GM19397 (cell line): Measurements from ENCODE around the gene ATP4B.

ENCODE experiments used
- ATAC-seq: cut with Tn5 transposase; IDR thresholded peaks from one replicate; pipeline ENCODE4 v1.9.1; 2021; ENCODE audit warnings: mild to moderate bottlenecking, moderate library complexity; ENCODE audit not compliant: unreplicated experiment

Gene ATP4B

GRCh38 chr13:113642563-113642962 lies 15.4 kb downstream of the ATP4B start:
- no peak for ATAC-seq

GRCh38 chr13:113641426-113641825 lies 16.6 kb downstream of the ATP4B start:
- no peak for ATAC-seq

GRCh38 chr13:113639616-113640262 lies 18.3 kb downstream of the ATP4B start:
- ATAC-seq, result no peak

GRCh38 chr13:113638806-113639205 lies 19.2 kb downstream of the ATP4B start:
- no peak for ATAC-seq

DNA sequence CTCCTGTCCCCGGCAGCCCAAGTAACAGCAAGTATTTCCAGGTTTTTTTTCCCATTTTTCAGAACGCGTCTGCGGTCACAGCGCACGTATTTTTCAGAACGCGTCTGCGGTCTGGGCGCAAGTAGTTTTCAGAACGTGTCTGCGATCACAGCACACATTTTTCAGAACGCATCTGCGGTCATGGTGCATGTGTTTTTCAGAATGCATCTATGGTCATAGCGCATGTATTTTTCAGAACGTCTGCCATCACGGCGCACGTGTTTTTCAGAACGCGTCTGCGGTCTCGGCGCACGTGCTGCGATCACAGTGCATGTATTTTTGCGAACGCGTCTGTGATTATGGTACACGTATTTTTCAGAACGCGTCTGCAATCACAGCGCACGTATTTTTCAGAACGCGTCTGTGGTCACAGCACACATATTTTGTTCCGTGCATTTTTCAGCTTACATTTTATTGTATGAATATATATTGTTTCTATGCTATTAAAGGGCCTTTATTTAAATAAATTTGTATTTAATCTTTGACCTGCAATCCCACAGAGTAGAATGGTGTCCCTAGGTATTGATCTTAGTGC lies 19.7 kb downstream of the ATP4B start:
- no peak for ATAC-seq

DNA sequence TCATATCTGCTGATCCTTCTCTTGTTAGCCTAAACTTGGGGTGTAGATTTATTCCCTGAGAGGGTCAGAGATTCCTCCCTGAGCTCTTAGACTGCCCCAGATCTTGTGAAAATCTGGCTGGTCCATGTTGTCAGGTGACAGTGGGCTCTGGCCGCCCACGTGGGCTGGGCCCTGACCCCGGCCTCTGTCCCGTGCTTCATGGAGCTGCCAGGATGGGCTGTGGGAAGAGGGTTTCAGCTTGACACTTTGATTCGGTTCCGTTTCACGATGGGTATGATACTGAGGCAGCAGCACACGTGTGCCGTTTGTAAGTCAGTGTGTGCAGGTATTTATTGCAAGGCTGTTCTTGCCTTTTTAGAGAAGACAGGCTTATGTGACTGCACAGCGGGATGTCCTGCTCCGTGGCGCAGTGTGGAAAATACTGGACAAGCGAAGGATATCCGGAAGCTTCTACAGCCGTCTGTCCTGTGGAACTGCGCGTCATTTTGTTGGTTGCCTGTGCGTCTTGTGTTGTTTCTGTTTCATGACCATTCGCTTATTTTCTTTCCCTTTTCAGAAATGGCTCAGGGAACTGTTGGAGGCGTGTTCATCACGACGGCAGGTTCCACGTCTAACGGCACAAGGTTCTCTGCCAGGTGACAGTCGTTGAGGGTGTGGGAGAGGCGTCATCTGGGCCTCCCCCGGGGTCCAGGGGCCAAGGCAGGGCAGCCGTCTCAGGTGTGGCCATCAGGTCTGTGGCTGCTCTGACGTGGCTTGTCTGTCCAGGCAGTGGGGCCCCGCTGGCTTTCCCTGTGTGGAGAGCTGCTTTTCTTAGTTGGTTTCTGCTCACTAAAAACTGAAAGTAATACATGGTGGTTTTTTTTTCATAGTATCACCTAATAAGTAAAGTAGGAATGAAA lies 20.5 kb downstream of the ATP4B start:
- ATAC-seq, result no peak

DNA sequence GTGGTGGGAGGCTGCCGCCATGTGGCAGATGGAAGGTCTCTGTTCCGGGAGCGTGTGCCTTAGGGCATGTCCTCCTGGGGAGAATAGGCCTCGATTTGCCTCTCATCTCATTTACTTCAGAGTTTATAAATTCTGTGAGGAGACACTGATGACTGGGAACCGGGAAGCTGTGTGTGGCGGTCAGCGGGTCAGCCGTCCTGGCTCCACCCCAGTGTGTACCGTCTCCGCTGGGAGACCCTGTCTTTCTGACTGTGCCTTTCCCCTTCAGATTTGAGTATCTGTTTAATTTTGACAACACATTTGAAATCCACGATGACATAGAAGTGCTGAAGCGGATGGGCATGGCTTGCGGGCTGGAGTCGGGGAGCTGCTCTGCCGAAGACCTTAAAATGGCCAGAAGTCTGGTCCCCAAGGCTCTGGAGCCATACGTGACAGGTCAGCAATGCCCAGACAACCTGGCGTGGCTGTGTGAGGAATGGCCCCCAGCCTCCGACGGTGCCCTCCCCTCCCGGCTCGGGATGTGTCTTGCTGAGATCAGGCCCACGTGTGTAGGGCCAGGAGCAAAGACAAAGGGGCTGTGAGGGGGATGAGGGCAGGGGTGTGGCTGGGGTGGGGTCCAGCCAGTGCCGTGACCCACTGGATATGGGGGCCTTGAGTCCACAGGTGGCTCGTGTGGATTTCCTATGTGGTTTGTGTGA lies 21.6 kb downstream of the ATP4B start:
- no peak for ATAC-seq

GRCh38 chr13:113635709-113636108 lies 22.3 kb downstream of the ATP4B start:
- ATAC-seq, result no peak

DNA sequence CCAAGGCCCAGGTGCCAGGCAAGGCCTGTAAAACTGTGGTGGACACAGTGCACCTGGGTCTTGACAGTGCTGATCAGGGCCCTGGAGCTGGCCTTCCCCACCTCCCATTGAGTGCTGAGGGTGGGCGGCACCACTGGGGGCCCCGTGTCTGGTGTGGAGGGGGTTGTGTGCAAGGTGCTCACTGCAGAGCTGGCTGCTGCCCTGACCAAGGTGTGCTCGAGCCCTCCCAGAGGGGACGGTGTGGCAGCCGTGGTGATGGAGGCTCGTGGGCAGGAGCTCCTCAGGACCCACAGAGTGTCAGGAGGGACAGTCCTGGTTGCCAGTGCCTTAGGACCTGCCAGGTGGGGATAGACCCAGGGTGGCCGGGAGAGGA lies 23.0 kb downstream of the ATP4B start:
- no peak for ATAC-seq

DNA sequence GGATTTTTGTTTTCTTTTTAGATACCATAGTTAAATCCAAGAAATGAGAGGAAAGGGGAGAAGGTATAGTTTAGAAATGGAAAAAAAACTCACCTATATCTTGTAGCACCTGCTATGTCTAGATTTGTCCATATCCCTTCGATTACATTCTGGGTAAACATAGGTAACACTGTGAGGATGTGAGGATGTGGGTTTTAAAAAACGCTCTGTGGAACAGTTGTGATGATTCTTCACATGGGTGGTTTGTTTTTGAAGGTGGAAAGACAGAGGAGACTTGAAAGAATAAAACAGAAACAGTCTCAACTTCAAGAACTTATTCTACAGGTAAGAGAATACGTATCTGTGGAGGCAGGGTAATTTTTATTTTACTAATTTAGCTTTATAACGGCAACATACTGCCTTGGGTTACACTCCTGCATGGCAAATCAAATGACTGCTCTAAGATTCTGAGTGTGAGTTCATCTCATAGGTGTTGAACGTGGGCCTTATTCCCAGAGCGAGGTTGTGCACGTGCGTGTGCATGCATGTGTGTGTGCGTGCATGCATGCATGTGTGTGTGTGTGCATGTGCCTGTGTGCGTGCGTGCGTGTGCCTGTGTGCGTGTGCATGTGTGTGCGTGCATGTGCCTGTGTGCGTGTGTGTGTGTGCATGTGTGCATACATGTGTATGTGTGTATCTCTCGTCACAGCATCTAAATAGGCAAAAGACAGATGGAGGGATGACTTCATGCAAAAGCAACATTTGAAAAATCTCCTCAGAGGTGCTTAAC lies 23.5 kb downstream of the ATP4B start:
- no peak for ATAC-seq

- no peak for ATAC-seq
These were observed 24.5 kb downstream of the ATP4B start for GRCh38 chr13:113633485-113633873.

DNA sequence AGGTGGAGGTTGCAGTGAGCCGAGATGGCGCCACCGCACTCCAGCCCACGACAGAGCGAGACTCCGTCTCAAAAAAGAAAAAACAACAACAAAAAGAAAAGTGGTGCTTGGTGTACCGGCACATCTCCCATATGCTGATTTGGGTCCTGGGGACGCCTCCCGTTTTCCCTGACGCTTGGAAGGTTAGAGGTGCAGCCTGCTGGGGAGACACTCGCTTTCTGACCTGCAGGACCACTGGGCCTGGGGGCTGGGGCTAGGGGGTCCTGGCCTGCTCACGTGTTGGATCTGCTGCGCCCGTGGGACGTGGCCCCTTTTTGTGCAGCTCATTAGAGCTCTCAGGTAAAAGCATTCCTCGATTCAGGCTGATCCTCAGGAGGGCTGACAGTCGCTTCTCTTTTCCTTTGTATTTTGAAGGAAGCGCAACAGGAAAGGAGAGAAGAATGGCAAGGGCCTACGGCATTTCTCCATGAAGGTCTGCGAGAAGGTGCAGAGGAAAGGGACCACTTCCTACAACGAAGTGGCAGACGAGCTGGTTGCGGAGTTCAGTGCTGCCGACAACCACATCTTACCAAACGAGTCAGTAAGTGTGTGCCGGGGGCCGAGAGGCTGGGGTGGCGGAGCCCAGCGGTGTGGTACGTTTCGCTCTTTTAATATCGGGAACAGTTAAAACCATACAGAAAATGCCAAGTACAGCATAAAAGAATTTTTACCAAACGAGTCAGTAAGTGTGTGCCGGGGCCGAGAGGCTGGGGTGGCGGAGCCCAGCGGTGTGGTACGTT lies 25.1 kb downstream of the ATP4B start:
- ATAC-seq, result no peak

GRCh38 chr13:113631341-113632095 lies 26.5 kb downstream of the ATP4B start:
- ATAC-seq, result no peak

- ATAC-seq, result no peak
These were observed 27.2 kb downstream of the ATP4B start for GRCh38 chr13:113630804-113631203.

DNA sequence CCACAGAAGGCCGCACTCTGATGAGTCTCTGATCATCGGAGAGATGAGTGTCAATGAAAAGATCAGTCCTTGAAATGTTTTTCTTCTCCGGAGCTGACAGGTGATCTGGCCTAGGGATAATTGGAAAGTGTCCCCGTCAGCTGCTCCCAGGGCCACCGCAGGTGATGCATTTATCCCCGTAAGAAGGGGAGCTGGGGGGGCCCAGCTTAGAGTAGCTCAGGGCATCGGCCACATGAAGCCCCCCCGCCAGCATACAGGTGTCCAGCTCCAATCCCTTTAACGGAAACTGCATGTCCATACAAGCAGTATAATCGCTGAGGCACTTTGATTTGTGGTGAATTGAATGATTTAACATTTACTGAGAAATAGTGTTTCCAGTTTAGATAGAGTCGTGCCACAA lies 27.7 kb downstream of the ATP4B start:
- ATAC-seq, result no peak

GRCh38 chr13:113629866-113630265 lies 28.1 kb downstream of the ATP4B start:
- no peak for ATAC-seq

GRCh38 chr13:113628291-113629270 lies 29.4 kb downstream of the ATP4B start:
- ATAC-seq, result no peak

DNA sequence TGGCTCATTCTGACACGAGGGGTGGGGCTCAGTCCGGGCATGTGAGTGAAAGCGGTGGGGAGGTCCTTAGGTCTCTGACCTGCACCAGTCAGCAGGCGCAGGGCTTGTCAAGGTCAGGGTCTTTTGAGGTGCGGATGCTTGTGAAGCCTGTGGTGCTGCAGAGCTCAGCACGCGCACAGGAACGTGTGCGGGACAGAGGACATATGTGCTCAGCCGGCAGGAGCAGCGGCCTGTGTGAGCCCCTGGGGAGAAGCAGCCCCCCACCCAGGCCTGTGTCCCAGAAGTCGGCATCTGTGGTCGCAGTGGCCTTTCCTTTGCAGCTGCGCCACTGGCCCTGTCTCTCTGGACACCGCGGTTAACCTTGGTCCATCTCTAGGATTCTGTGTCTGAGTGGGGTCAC lies 30.9 kb downstream of the ATP4B start:
- no peak for ATAC-seq
